HG03571 (cell line): ENCODE measurements around the gene HECTD1.
"Not testable (repeated sequence)": the region's sequence is repeated elsewhere in the genome, so short reads cannot be mapped to it uniquely, and the experiment has no call there.

Experiments used
- ATAC-seq: cut with Tn5 transposase; IDR thresholded peaks from one replicate; pipeline ENCODE4 v1.9.1; 2021; ENCODE audit not compliant: unreplicated experiment

The HECTD1 gene

GRCh38 chr14:31207755-31208545, at the start of gene HECTD1:
Gene HECTD1, minus strand, starts transcription at chr14:31207793. Its CDS starts 1,857 bp downstream, at chr14:31205936.
- peak; percentile 71 for ATAC-seq

- ATAC-seq = no peak
These were observed 49.6 kb upstream of the HECTD1 start for GRCh38 chr14:31257244-31257553.

- ATAC-seq = no peak
These were observed 49.1 kb upstream of the HECTD1 start for GRCh38 chr14:31256534-31257243.

GRCh38 chr14:31255918-31256317, 48.3 kb upstream of the HECTD1 start:
- ATAC-seq = not testable (repeated sequence)

- ATAC-seq = no peak
These were observed 47.7 kb upstream of the HECTD1 start for GRCh38 chr14:31255286-31255685.

- no peak for ATAC-seq
These were observed 46.3 kb upstream of the HECTD1 start for GRCh38 chr14:31253746-31254471.

GRCh38 chr14:31252865-31253264, 45.3 kb upstream of the HECTD1 start:
- ATAC-seq = no peak

- no peak for ATAC-seq
These were observed 43.7 kb upstream of the HECTD1 start for GRCh38 chr14:31251028-31251958.

GRCh38 chr14:31244626-31245025, 37.0 kb upstream of the HECTD1 start:
- ATAC-seq = no peak

- ATAC-seq = no peak
These were observed 36.3 kb upstream of the HECTD1 start for GRCh38 chr14:31243860-31244259.

GRCh38 chr14:31242161-31242940, 34.8 kb upstream of the HECTD1 start:
- not testable (repeated sequence) for ATAC-seq

- ATAC-seq = no peak
These were observed 34.0 kb upstream of the HECTD1 start for GRCh38 chr14:31241450-31242114.

- no peak for ATAC-seq
These were observed 32.1 kb upstream of the HECTD1 start for GRCh38 chr14:31239741-31240140.

- no peak for ATAC-seq
These were observed 27.9 kb upstream of the HECTD1 start for GRCh38 chr14:31235462-31235861.

- no peak for ATAC-seq
These were observed 24.5 kb upstream of the HECTD1 start for GRCh38 chr14:31232081-31232480.

GRCh38 chr14:31231272-31231671, 23.7 kb upstream of the HECTD1 start:
- not testable (repeated sequence) for ATAC-seq

GRCh38 chr14:31230573-31230958, 23.0 kb upstream of the HECTD1 start:
- no peak for ATAC-seq

- no peak for ATAC-seq
These were observed 22.3 kb upstream of the HECTD1 start for GRCh38 chr14:31229638-31230572.
